ENCODE data around the gene ETNK2.

ETNK2 gene

DNA sequence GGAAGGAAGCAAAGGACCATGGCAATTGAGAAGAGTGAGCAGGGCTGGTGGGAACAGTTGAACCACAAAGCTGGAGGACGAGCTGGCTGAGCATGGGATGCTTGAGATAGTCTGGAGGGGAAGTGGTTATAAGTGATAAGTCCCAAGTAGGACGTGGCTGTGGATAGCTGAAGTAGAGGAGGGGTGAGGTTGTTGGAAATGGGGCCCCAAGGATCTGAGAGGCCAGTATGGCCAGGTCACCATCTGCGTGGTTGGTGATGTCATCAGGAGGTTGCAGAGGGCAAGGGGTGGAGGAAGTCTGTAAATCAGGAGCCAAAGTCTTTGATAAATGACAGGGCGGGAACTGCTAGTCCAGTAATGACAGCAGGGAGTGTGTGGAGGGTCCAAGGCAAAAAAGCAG, 25.3 kb upstream of the ETNK2 start:
- H3K27me3 ChIP-seq (ENCODE audit: control insufficient read depth in 5 of 5, insufficient read depth in 4 of 5, low read length in 5 of 5): peaks cover 0 to 28% (median 11%) of the 10 kb centered on the region in 5 donors
- H3K36me3 ChIP-seq (ENCODE audit: control insufficient read depth in 5 of 5, insufficient read depth in 5 of 5, low read length in 5 of 5): no peaks in the 10 kb centered on the region

GRCh38 chr1:204176049-204176448, 24.2 kb upstream of the ETNK2 start:
- Histone ChIP-seq H3K4me3 (ENCODE audit: low read depth in 1 of 5, low read length in 5 of 5) (no peak overlapping the region), H3K9ac (ENCODE audit: low read length in 5 of 5) (no peak overlapping the region), H3K27ac (ENCODE audit: low read depth, low read length) (no peak overlapping the region), H3K27me3 (ENCODE audit: control insufficient read depth in 5 of 5, insufficient read depth in 4 of 5, low read length in 5 of 5) (peaks cover 0 to 28% (median 11%) of the 10 kb centered on the region in 5 donors), H3K36me3 (ENCODE audit: control insufficient read depth in 5 of 5, insufficient read depth in 5 of 5, low read length in 5 of 5) (no peaks in the 10 kb centered on the region), H3K9me3 (ENCODE audit: control insufficient read depth in 5 of 5, low read length in 5 of 5) (no peaks in the 10 kb centered on the region), H3K4me1 (ENCODE audit: control insufficient read depth in 5 of 5, insufficient read depth in 5 of 5, low read length in 5 of 5) (no peaks in the 10 kb centered on the region)

More for the DNA sequence above, 25.3 kb upstream of the ETNK2 start:
- Histone ChIP-seq H3K9me3 (ENCODE audit: control insufficient read depth in 5 of 5, low read length in 5 of 5) (no peaks in the 10 kb centered on the region), H3K4me3 (ENCODE audit: low read depth in 1 of 5, low read length in 5 of 5) (no peak overlapping the region), H3K27ac (ENCODE audit: low read depth, low read length) (no peak overlapping the region), H3K9ac (ENCODE audit: low read length in 5 of 5) (no peak overlapping the region), H3K4me1 (ENCODE audit: control insufficient read depth in 5 of 5, insufficient read depth in 5 of 5, low read length in 5 of 5) (no peaks in the 10 kb centered on the region)

DNA sequence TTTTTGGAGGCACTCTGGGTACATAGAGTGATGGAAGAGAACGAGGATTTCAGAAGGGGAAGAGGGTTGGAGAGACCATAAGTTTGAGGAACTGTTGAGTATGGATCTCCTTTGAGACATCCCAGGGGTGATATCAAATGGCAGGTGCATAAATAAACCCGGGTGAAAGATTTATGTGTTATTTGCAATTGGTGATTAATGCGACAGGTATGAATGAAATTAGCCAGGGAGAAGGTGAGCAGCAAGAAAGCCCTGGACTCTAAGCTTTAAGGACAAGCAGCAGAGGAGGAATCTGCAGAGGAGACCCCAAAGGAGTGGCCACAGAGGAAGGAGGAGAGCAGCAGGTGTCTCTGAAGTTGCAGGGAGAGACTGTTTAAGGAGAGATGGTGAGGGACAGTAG, 23.1 kb upstream of the ETNK2 start:
- peaks cover 0 to 28% (median 11%) of the 10 kb centered on the region in 5 donors for H3K27me3 ChIP-seq (ENCODE audit: control insufficient read depth in 5 of 5, insufficient read depth in 4 of 5, low read length in 5 of 5)
- H3K4me3 ChIP-seq (ENCODE audit: low read depth in 1 of 5, low read length in 5 of 5): no peak overlapping the region
- peaks cover 2 to 10% (median 8%) of the 10 kb centered on the region in 5 donors for H3K9me3 ChIP-seq (ENCODE audit: control insufficient read depth in 5 of 5, low read length in 5 of 5)
- no peaks in the 10 kb centered on the region for H3K36me3 ChIP-seq (ENCODE audit: control insufficient read depth in 5 of 5, insufficient read depth in 5 of 5, low read length in 5 of 5)
- no peak overlapping the region for H3K9ac ChIP-seq (ENCODE audit: low read length in 5 of 5)
- H3K4me1 ChIP-seq (ENCODE audit: control insufficient read depth in 5 of 5, insufficient read depth in 5 of 5, low read length in 5 of 5): no peaks in the 10 kb centered on the region
- H3K27ac ChIP-seq (ENCODE audit: low read depth, low read length): no peak overlapping the region

- H3K27me3 ChIP-seq (ENCODE audit: control insufficient read depth in 5 of 5, insufficient read depth in 4 of 5, low read length in 5 of 5): peaks cover 0 to 18% (median 5%) of the 10 kb centered on the region in 5 donors
- H3K27ac ChIP-seq (ENCODE audit: low read depth, low read length): no peak overlapping the region
- H3K4me3 ChIP-seq (ENCODE audit: low read depth in 1 of 5, low read length in 5 of 5): no peak overlapping the region
- H3K4me1 ChIP-seq (ENCODE audit: control insufficient read depth in 5 of 5, insufficient read depth in 5 of 5, low read length in 5 of 5): no peaks in the 10 kb centered on the region
- H3K9me3 ChIP-seq (ENCODE audit: control insufficient read depth in 5 of 5, low read length in 5 of 5): peaks cover 2 to 21% (median 15%) of the 10 kb centered on the region in 5 donors
- H3K9ac ChIP-seq (ENCODE audit: low read length in 5 of 5): no peak overlapping the region
- no peaks in the 10 kb centered on the region for H3K36me3 ChIP-seq (ENCODE audit: control insufficient read depth in 5 of 5, insufficient read depth in 5 of 5, low read length in 5 of 5)
These were observed 20.7 kb upstream of the ETNK2 start for GRCh38 chr1:204172404-204173029.

DNA sequence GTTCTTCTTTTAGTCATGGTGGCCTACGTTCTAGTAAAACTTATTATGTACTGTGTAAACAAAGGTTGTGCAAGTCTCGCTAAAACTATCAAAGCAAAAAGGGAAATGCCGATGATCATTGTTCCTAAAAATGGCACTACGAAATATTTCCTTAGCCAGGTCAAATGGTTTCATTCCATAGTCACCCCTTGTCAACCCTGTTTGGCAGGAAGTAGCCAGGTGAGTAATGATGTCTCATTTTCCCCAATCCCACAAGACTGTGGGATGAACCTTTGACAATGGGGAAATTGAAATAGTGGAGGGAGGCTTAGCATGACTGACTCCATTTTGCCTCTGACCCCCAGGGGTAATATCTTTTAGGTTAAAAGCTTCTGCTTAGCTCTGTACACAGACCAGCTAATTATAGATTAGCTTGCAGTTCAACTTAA, 19.9 kb upstream of the ETNK2 start:
- Histone ChIP-seq H3K36me3 (ENCODE audit: control insufficient read depth in 5 of 5, insufficient read depth in 5 of 5, low read length in 5 of 5) (no peaks in the 10 kb centered on the region), H3K27me3 (ENCODE audit: control insufficient read depth in 5 of 5, insufficient read depth in 4 of 5, low read length in 5 of 5) (peaks cover 0 to 14% (median 3%) of the 10 kb centered on the region in 5 donors), H3K4me3 (ENCODE audit: low read depth in 1 of 5, low read length in 5 of 5) (no peak overlapping the region), H3K9me3 (ENCODE audit: control insufficient read depth in 5 of 5, low read length in 5 of 5) (peaks cover 2 to 21% (median 15%) of the 10 kb centered on the region in 5 donors), H3K4me1 (ENCODE audit: control insufficient read depth in 5 of 5, insufficient read depth in 5 of 5, low read length in 5 of 5) (no peaks in the 10 kb centered on the region), H3K27ac (ENCODE audit: low read depth, low read length) (no peak overlapping the region), H3K9ac (ENCODE audit: low read length in 5 of 5) (no peak overlapping the region)

- Histone ChIP-seq H3K9ac (ENCODE audit: low read length in 5 of 5) (no peak overlapping the region), H3K4me3 (ENCODE audit: low read depth in 1 of 5, low read length in 5 of 5) (no peak overlapping the region), H3K27me3 (ENCODE audit: control insufficient read depth in 5 of 5, insufficient read depth in 4 of 5, low read length in 5 of 5) (peaks cover 6 to 13% (median 11%) of the 10 kb centered on the region in 5 donors), H3K4me1 (ENCODE audit: control insufficient read depth in 5 of 5, insufficient read depth in 5 of 5, low read length in 5 of 5) (no peaks in the 10 kb centered on the region), H3K27ac (ENCODE audit: low read depth, low read length) (no peak overlapping the region), H3K9me3 (ENCODE audit: control insufficient read depth in 5 of 5, low read length in 5 of 5) (peaks cover 2 to 21% (median 15%) of the 10 kb centered on the region in 5 donors), H3K36me3 (ENCODE audit: control insufficient read depth in 5 of 5, insufficient read depth in 5 of 5, low read length in 5 of 5) (no peaks in the 10 kb centered on the region)
These were observed 18.8 kb upstream of the ETNK2 start for GRCh38 chr1:204170494-204171155.

- H3K9me3 ChIP-seq (ENCODE audit: control insufficient read depth in 5 of 5, low read length in 5 of 5): peaks cover 2 to 21% (median 15%) of the 10 kb centered on the region in 5 donors
- no peak overlapping the region for H3K9ac ChIP-seq (ENCODE audit: low read length in 5 of 5)
- no peaks in the 10 kb centered on the region for H3K4me1 ChIP-seq (ENCODE audit: control insufficient read depth in 5 of 5, insufficient read depth in 5 of 5, low read length in 5 of 5)
- H3K27ac ChIP-seq (ENCODE audit: low read depth, low read length): no peak overlapping the region
- no peak overlapping the region for H3K4me3 ChIP-seq (ENCODE audit: low read depth in 1 of 5, low read length in 5 of 5)
- no peaks in the 10 kb centered on the region for H3K36me3 ChIP-seq (ENCODE audit: control insufficient read depth in 5 of 5, insufficient read depth in 5 of 5, low read length in 5 of 5)
- peaks cover 6 to 9% (median 7%) of the 10 kb centered on the region in 5 donors for H3K27me3 ChIP-seq (ENCODE audit: control insufficient read depth in 5 of 5, insufficient read depth in 4 of 5, low read length in 5 of 5)
These were observed 18.0 kb upstream of the ETNK2 start for GRCh38 chr1:204169858-204170257.

- peaks cover 2 to 21% (median 15%) of the 10 kb centered on the region in 5 donors for H3K9me3 ChIP-seq (ENCODE audit: control insufficient read depth in 5 of 5, low read length in 5 of 5)
- H3K4me3 ChIP-seq (ENCODE audit: low read depth in 1 of 5, low read length in 5 of 5): no peak overlapping the region
- H3K9ac ChIP-seq (ENCODE audit: low read length in 5 of 5): no peak overlapping the region
- H3K27me3 ChIP-seq (ENCODE audit: control insufficient read depth in 5 of 5, insufficient read depth in 4 of 5, low read length in 5 of 5): peaks cover 6 to 8% (median 7%) of the 10 kb centered on the region in 5 donors
- peaks cover 0 to 3% (median 0%) of the 10 kb centered on the region in 5 donors for H3K4me1 ChIP-seq (ENCODE audit: control insufficient read depth in 5 of 5, insufficient read depth in 5 of 5, low read length in 5 of 5)
- no peak overlapping the region for H3K27ac ChIP-seq (ENCODE audit: low read depth, low read length)
- H3K36me3 ChIP-seq (ENCODE audit: control insufficient read depth in 5 of 5, insufficient read depth in 5 of 5, low read length in 5 of 5): no peaks in the 10 kb centered on the region
These were observed 15.9 kb upstream of the ETNK2 start for GRCh38 chr1:204167730-204168129.

DNA sequence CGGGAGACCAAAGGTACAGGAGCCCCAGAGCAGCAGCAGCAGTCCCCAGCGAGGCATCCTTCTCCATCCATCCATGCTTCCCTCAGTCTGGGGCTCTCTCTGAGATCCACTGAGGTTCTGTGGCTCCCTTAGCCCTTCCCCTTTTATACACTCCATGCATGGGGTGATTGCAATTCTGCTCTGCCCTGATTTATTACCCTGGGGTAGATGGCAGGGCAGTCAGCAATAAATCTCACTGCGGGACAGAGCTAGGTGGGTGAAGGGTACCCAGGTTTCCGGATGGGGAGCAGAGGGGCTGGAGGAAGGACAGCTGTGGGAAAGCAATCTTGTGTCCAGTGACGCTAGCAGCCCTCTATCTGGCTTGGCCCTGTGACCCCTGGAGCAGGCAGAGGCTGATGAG, 14.4 kb upstream of the ETNK2 start, which contains the start of gene REN:
REN (minus strand) TSS at position 119 of the 400 bp plus-strand sequence; CDS start at position 75, 44 bp downstream.
- H3K27me3 ChIP-seq (ENCODE audit: control insufficient read depth in 5 of 5, insufficient read depth in 4 of 5, low read length in 5 of 5): peaks cover 13 to 15% (median 15%) of the 10 kb centered on the region in 5 donors
- H3K4me1 ChIP-seq (ENCODE audit: control insufficient read depth in 5 of 5, insufficient read depth in 5 of 5, low read length in 5 of 5): peaks cover 0 to 3% (median 0%) of the 10 kb centered on the region in 5 donors
- peaks cover 2 to 21% (median 15%) of the 10 kb centered on the region in 5 donors for H3K9me3 ChIP-seq (ENCODE audit: control insufficient read depth in 5 of 5, low read length in 5 of 5)
- no peak within 1 kb of the TSS for H3K27ac ChIP-seq (ENCODE audit: low read depth, low read length)
- no peak within 1 kb of the TSS for H3K4me3 ChIP-seq (ENCODE audit: low read depth in 1 of 5, low read length in 5 of 5)
- H3K36me3 ChIP-seq (ENCODE audit: control insufficient read depth in 5 of 5, insufficient read depth in 5 of 5, low read length in 5 of 5): no peaks in the 10 kb centered on the region
- H3K9ac ChIP-seq (ENCODE audit: low read length in 5 of 5): no peak within 1 kb of the TSS

DNA sequence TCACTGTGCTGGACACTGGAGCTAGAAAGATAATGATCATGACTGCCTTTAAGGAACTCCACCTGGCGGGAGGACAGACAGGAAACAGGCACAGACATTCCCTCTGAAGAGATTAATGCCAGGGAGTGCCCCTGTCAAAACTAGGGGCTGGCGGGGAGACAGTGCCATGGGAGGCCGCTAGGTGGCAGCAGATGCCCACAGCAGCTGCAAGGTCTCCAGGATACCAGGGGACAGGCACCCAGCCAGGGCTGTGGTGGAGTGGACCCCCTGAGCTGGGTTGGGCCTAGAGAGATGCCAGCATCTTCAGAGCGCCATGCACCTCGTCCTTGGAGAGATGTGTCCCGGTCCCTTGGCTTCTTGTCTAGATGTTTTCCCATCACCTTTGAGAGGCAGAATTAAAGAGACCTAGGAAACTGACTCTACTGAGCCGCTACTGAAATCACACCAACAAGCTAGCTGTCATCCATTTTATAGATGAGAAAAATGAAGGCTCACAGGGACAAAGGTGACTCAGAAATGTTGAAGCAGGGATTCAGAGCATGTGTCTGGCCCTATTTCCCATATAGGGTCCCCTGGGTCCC, 10.7 kb upstream of the ETNK2 start:
- no peaks in the 10 kb centered on the region for H3K36me3 ChIP-seq (ENCODE audit: control insufficient read depth in 5 of 5, insufficient read depth in 5 of 5, low read length in 5 of 5)

More for the DNA sequence above, 10.7 kb upstream of the ETNK2 start:
- Histone ChIP-seq H3K4me1 (ENCODE audit: control insufficient read depth in 5 of 5, insufficient read depth in 5 of 5, low read length in 5 of 5) (peaks cover 0 to 3% (median 0%) of the 10 kb centered on the region in 5 donors), H3K4me3 (ENCODE audit: low read depth in 1 of 5, low read length in 5 of 5) (no peak overlapping the region), H3K27ac (ENCODE audit: low read depth, low read length) (no peak overlapping the region), H3K27me3 (ENCODE audit: control insufficient read depth in 5 of 5, insufficient read depth in 4 of 5, low read length in 5 of 5) (peaks cover 15 to 26% (median 21%) of the 10 kb centered on the region in 5 donors), H3K9me3 (ENCODE audit: control insufficient read depth in 5 of 5, low read length in 5 of 5) (no peaks in the 10 kb centered on the region), H3K9ac (ENCODE audit: low read length in 5 of 5) (no peak overlapping the region)
